Mesenchymal stem cell (in vitro differentiated cells and primary cell): ENCODE measurements around the gene DPYSL4.

Source experiments
- DNase-seq: peaks from one replicate; pipeline ENCODE4 v3.0.0-alpha.2; 2013
- H2AFZ ChIP-seq: one replicate; pipeline ENCODE4 v1.6.1; 2013; ENCODE audit warnings: low read depth, mild to moderate bottlenecking, control low read depth, inconsistent platforms, low read length, moderate library complexity
- H2AK5ac ChIP-seq: 2 replicates; pipeline ENCODE4 v1.6.1; 2013; ENCODE audit warnings: low read length, moderate library complexity, mild to moderate bottlenecking, inconsistent platforms; ENCODE audit not compliant: severe bottlenecking
- H2BK120ac ChIP-seq: one replicate; pipeline ENCODE4 v1.6.1; 2013; ENCODE audit warnings: low read depth, mild to moderate bottlenecking, inconsistent platforms, low read length, moderate library complexity
- H2BK12ac ChIP-seq, 2 experiments: one replicate each; pipeline ENCODE4 v1.6.1; 2013; ENCODE audit warnings: inconsistent platforms in 2 of 2, low read length in 2 of 2, mild to moderate bottlenecking in 2 of 2, moderate library complexity in 2 of 2, control low read depth in 1 of 2
- H2BK15ac ChIP-seq: one replicate; pipeline ENCODE4 v1.6.1; 2013; ENCODE audit warnings: mild to moderate bottlenecking, low read depth, inconsistent platforms; ENCODE audit not compliant: poor library complexity, severe bottlenecking
- H2BK5ac ChIP-seq: 2 replicates; pipeline ENCODE4 v1.6.1; 2013; ENCODE audit warnings: low read depth, mild to moderate bottlenecking, low read length, control low read depth, inconsistent platforms; ENCODE audit not compliant: poor library complexity, severe bottlenecking
- H3K14ac ChIP-seq, 2 experiments: one replicate each; pipeline ENCODE4 v1.6.1; 2013; ENCODE audit warnings: inconsistent platforms in 2 of 2, low read length in 2 of 2, control low read depth in 1 of 2, mild to moderate bottlenecking in 1 of 2, moderate library complexity in 1 of 2
- H3K18ac ChIP-seq, 2 experiments: one replicate each; pipeline ENCODE4 v1.6.1; 2013; ENCODE audit warnings: inconsistent platforms in 2 of 2, low read length in 2 of 2, control low read depth in 1 of 2, low read depth in 1 of 2, mild to moderate bottlenecking in 1 of 2
- H3K23ac ChIP-seq, 2 experiments: one replicate each; pipeline ENCODE4 v1.6.1; 2013; ENCODE audit warnings: inconsistent platforms in 2 of 2, low read length in 2 of 2, mild to moderate bottlenecking in 2 of 2, moderate library complexity in 2 of 2, control low read depth in 1 of 2
- H3K27ac ChIP-seq: 2 replicates; pipeline ENCODE4 v1.5.1; 2013; ENCODE audit warnings: mild to moderate bottlenecking, moderate library complexity, low read length, control low read depth, inconsistent platforms; ENCODE audit not compliant: poor library complexity, severe bottlenecking
- H3K27me3 ChIP-seq, 2 experiments: 2 replicates each; pipeline versions ENCODE4 v1.6.1 to v1.7.0; 2013; ENCODE audit warnings: low read length in 2 of 2, mild to moderate bottlenecking in 2 of 2, moderate library complexity in 2 of 2, control low read depth in 1 of 2, inconsistent platforms in 1 of 2; ENCODE audit not compliant: control insufficient read depth in 1 of 2, insufficient read depth in 1 of 2
- H3K36me3 ChIP-seq, 2 experiments: 2 replicates each; pipeline versions ENCODE4 v1.6.1 to v1.7.0; 2013; ENCODE audit warnings: low read length in 2 of 2, control low read depth in 1 of 2, inconsistent platforms in 1 of 2, low read depth in 1 of 2, mild to moderate bottlenecking in 1 of 2; ENCODE audit not compliant: insufficient read depth in 2 of 2, control insufficient read depth in 1 of 2
- H3K4ac ChIP-seq, 2 experiments: one replicate each; pipeline ENCODE4 v1.6.1; 2013; ENCODE audit warnings: inconsistent platforms in 2 of 2, low read length in 2 of 2, mild to moderate bottlenecking in 2 of 2, moderate library complexity in 2 of 2, control low read depth in 1 of 2, low read depth in 1 of 2
- H3K4me1 ChIP-seq: 2 replicates; pipeline ENCODE4 v1.6.1; 2013; ENCODE audit warnings: low read depth, low read length, control low read depth; ENCODE audit not compliant: control insufficient read depth, insufficient read depth
- H3K4me2 ChIP-seq: 2 replicates; pipeline ENCODE4 v1.6.1; 2013; ENCODE audit warnings: low read length, mild to moderate bottlenecking, inconsistent platforms; ENCODE audit not compliant: poor library complexity, severe bottlenecking
- H3K4me3 ChIP-seq, 2 experiments: 2 replicates each; pipeline versions ENCODE4 v1.5.1 to v1.7.0; 2013; ENCODE audit warnings: low read length in 2 of 2, mild to moderate bottlenecking in 2 of 2, control low read depth in 1 of 2, low read depth in 1 of 2; ENCODE audit not compliant: insufficient read depth in 1 of 2
- H3K79me1 ChIP-seq: replicated peaks from 2 replicates; pipeline ENCODE4 v1.6.1; 2013; ENCODE audit warnings: mild to moderate bottlenecking, control low read depth, low read length, inconsistent platforms; ENCODE audit not compliant: poor library complexity, severe bottlenecking
- H3K9ac ChIP-seq: 2 replicates; pipeline ENCODE4 v1.7.0; 2013; ENCODE audit warnings: mild to moderate bottlenecking, low read length, moderate library complexity
- H3K9me3 ChIP-seq: 2 replicates; pipeline ENCODE4 v1.7.0; 2013; ENCODE audit warnings: mild to moderate bottlenecking, low read length; ENCODE audit not compliant: control insufficient read depth
- H4K8ac ChIP-seq: one replicate; pipeline ENCODE4 v1.6.1; 2013; ENCODE audit warnings: inconsistent platforms, mild to moderate bottlenecking, low read length, moderate library complexity
- H4K91ac ChIP-seq: one replicate; pipeline ENCODE4 v1.6.1; 2013; ENCODE audit warnings: mild to moderate bottlenecking, low read length, inconsistent platforms
- WGBS: methylation state at CpG from one replicate; pipeline ENCODE4 v1.1.7; 2013; ENCODE audit warnings: mixed read lengths; 5-methylcytosine and 5-hydroxymethylcytosine counted together

Gene DPYSL4

GRCh38 chr10:132148261-132149251 lies 38.2 kb upstream of the DPYSL4 start:
- H3K4me1 ChIP-seq, result no peaks in the 10 kb centered on the region
- H3K9me3 ChIP-seq, result no peaks in the 10 kb centered on the region
- H4K91ac ChIP-seq, result no peak overlapping the region
- no peak overlapping the region for H3K4ac ChIP-seq
- no peaks in the 10 kb centered on the region for H3K79me1 ChIP-seq
- H3K9ac ChIP-seq, result no peak overlapping the region
- H2BK5ac ChIP-seq, result no peak overlapping the region
- H3K36me3 ChIP-seq, result no peaks in the 10 kb centered on the region
- no peak overlapping the region for H2AFZ ChIP-seq
- H3K4me2 ChIP-seq, result no peak overlapping the region
- H2AK5ac ChIP-seq, result no peak overlapping the region
- H3K18ac ChIP-seq, result no peak overlapping the region
- no peak overlapping the region for H2BK15ac ChIP-seq
- no peak overlapping the region for H3K27ac ChIP-seq
- WGBS, result 92% methylated on average over 40 of the region's 43 CpGs
- H3K23ac ChIP-seq, result no peak overlapping the region
- H2BK12ac ChIP-seq, result no peak overlapping the region
- H3K4me3 ChIP-seq, result no peak overlapping the region
- no peak overlapping the region for H4K8ac ChIP-seq
- H3K27me3 ChIP-seq, result peaks cover 4 to 14% of the 10 kb centered on the region in 2 experiments
- no peak for DNase-seq
- no peak overlapping the region for H2BK120ac ChIP-seq
- no peak overlapping the region for H3K14ac ChIP-seq

- Histone ChIP-seq H3K9me3 (no peaks in the 10 kb centered on the region), H2AK5ac (no peak overlapping the region)
- WGBS, result 100% methylated on average over 4 of the region's 23 CpGs
Measured at GRCh38 chr10:132149271-132149670, 37.5 kb upstream of the DPYSL4 start.

DNA sequence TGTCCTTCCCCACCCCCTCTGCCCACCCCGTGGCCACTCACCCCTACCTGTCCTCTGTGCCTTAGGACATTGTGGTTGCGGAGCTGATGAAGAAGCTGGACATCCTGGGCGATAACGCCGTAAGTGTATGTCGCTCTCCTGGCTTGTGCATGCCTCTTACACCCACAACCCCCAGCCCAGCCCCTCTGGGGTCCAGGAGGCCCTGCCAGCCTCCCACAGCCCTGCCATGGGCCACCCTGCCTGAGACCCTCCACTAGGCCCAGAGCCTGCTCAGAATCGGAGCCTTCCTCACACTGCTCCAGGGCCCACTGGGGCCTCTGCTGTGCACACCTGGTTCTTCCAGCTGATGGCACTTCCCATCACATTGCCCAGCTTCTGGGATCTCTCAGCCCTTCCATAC lies 36.8 kb upstream of the DPYSL4 start:
- H3K4me1 ChIP-seq, result no peaks in the 10 kb centered on the region
- no peak overlapping the region for H2AK5ac ChIP-seq
- H3K27me3 ChIP-seq, result peaks cover 4 to 12% of the 10 kb centered on the region in 2 experiments
- 98% methylated on average over 7 of the region's 7 CpGs for WGBS
- H2BK12ac ChIP-seq, result no peak overlapping the region
- no peak overlapping the region for H3K27ac ChIP-seq
- no peak overlapping the region for H4K91ac ChIP-seq
- no peak overlapping the region for H2BK120ac ChIP-seq
- no peak overlapping the region for H3K23ac ChIP-seq
- H3K79me1 ChIP-seq, result no peaks in the 10 kb centered on the region
- no peak overlapping the region for H3K4me3 ChIP-seq
- no peak overlapping the region for H2BK15ac ChIP-seq
- DNase-seq, result no peak
- H3K14ac ChIP-seq, result no peak overlapping the region
- H3K9me3 ChIP-seq, result no peaks in the 10 kb centered on the region
- H2BK5ac ChIP-seq, result no peak overlapping the region
- no peak overlapping the region for H2AFZ ChIP-seq
- H4K8ac ChIP-seq, result no peak overlapping the region
- no peak overlapping the region for H3K9ac ChIP-seq
- no peak overlapping the region for H3K4me2 ChIP-seq
- H3K36me3 ChIP-seq, result no peaks in the 10 kb centered on the region
- H3K4ac ChIP-seq, result no peak overlapping the region
- H3K18ac ChIP-seq, result no peak overlapping the region

More at GRCh38 chr10:132149271-132149670, 37.5 kb upstream of the DPYSL4 start:
- H3K79me1 ChIP-seq, result no peaks in the 10 kb centered on the region
- no peak overlapping the region for H3K18ac ChIP-seq
- H2AFZ ChIP-seq, result no peak overlapping the region
- no peak overlapping the region for H3K27ac ChIP-seq
- H4K91ac ChIP-seq, result no peak overlapping the region
- H3K27me3 ChIP-seq, result peaks cover 4 to 12% of the 10 kb centered on the region in 2 experiments
- no peak for DNase-seq
- no peak overlapping the region for H4K8ac ChIP-seq
- H2BK12ac ChIP-seq, result no peak overlapping the region
- no peak overlapping the region for H3K4ac ChIP-seq
- H3K4me2 ChIP-seq, result no peak overlapping the region
- H2BK120ac ChIP-seq, result no peak overlapping the region
- H3K14ac ChIP-seq, result no peak overlapping the region
- H2BK15ac ChIP-seq, result no peak overlapping the region
- H3K23ac ChIP-seq, result no peak overlapping the region
- no peak overlapping the region for H2BK5ac ChIP-seq
- H3K36me3 ChIP-seq, result no peaks in the 10 kb centered on the region
- no peaks in the 10 kb centered on the region for H3K4me1 ChIP-seq
- H3K9ac ChIP-seq, result no peak overlapping the region
- no peak overlapping the region for H3K4me3 ChIP-seq

DNA sequence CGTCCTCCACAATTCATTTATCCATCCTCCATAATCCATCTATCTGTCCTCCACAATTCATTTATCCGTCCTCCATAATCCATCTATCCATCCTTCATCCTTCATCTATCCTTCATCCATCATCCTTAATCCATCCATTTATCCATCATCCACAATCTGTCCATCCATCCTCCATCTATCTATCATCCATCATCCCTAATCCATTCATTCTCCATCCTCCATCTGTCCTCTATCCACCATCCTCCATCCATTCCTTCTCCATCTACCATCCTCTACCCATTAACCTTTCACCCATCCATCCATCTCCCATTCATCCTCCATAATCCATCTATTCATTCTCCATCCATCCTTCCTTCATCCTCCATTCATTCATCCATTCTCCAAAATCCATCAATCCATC lies 36.0 kb upstream of the DPYSL4 start:
- Histone ChIP-seq H2BK5ac (no peak overlapping the region), H2BK120ac (no peak overlapping the region), H2AFZ (no peak overlapping the region), H2BK15ac (no peak overlapping the region), H3K79me1 (no peaks in the 10 kb centered on the region), H3K4me3 (no peak overlapping the region), H3K36me3 (no peaks in the 10 kb centered on the region), H3K9ac (no peak overlapping the region), H2BK12ac (no peak overlapping the region), H3K27me3 (peaks cover 0 to 12% of the 10 kb centered on the region in 2 experiments), H2AK5ac (no peak overlapping the region), H3K27ac (no peak overlapping the region), H3K14ac (no peak overlapping the region), H3K4ac (no peak overlapping the region), H3K23ac (no peak overlapping the region), H3K4me2 (no peak overlapping the region), H3K18ac (no peak overlapping the region), H3K9me3 (no peaks in the 10 kb centered on the region), H4K91ac (no peak overlapping the region), H3K4me1 (no peaks in the 10 kb centered on the region), H4K8ac (no peak overlapping the region)
- 88% methylated on average over 2 of the region's 2 CpGs for WGBS
- no peak for DNase-seq
